MM.1S (cell line): ENCODE measurements around the gene RAB1B.

Experiments
- DNase-seq: peaks from one replicate; pipeline ENCODE4 v3.0.0-alpha.2; 2015
- H2AFZ ChIP-seq: fragments of 300-600 bp; sonication (generic); 2 replicates; pipeline ENCODE4 v1.6.0; 2016; ENCODE audit warnings: antibody characterized with exemption, low read length
- H3F3A ChIP-seq: fragments of 300-600 bp; sonication (generic); 2 replicates; pipeline ENCODE4 v1.6.1; 2016; ENCODE audit warnings: mild to moderate bottlenecking, antibody characterized with exemption, low read length, moderate library complexity, mixed read lengths; ENCODE audit not compliant: insufficient read depth
- H3K27ac ChIP-seq: fragments of 300-600 bp; sonication (generic); 2 replicates; pipeline ENCODE4 v1.5.1; 2016; ENCODE audit warnings: mild to moderate bottlenecking, low read length
- H3K27me3 ChIP-seq: fragments of 300-600 bp; sonication (generic); replicated peaks from 2 replicates; pipeline ENCODE4 v1.6.0; 2016; ENCODE audit warnings: low read length; ENCODE audit not compliant: insufficient read depth
- H3K36me3 ChIP-seq: fragments of 300-600 bp; sonication (generic); replicated peaks from 2 replicates; pipeline ENCODE4 v1.6.1; 2016; ENCODE audit warnings: mild to moderate bottlenecking, low read length, mixed read lengths; ENCODE audit not compliant: insufficient read depth
- H3K4me1 ChIP-seq: fragments of 300-600 bp; sonication (generic); 2 replicates; pipeline ENCODE4 v1.6.1; 2016; ENCODE audit warnings: low read length, mixed read lengths
- H3K4me2 ChIP-seq: fragments of 300-600 bp; sonication (generic); 2 replicates; pipeline ENCODE4 v1.6.0; 2016; ENCODE audit warnings: low read depth, low read length
- H3K4me3 ChIP-seq: fragments of 300-600 bp; sonication (generic); 2 replicates; pipeline ENCODE4 v1.5.1; 2016; ENCODE audit warnings: low read length, mixed read lengths
- H3K79me2 ChIP-seq: fragments of 300-600 bp; sonication (generic); 2 replicates; pipeline ENCODE4 v1.6.1; 2016; ENCODE audit warnings: mixed run types, low read length, mixed read lengths
- H3K9ac ChIP-seq: fragments of 300-600 bp; sonication (generic); 2 replicates; pipeline ENCODE4 v1.6.1; 2016; ENCODE audit warnings: low read length, mixed read lengths
- H3K9me2 ChIP-seq: fragments of 300-600 bp; sonication (generic); replicated peaks from 2 replicates; pipeline ENCODE4 v1.6.1; 2016; ENCODE audit warnings: mild to moderate bottlenecking, low read length, mixed read lengths; ENCODE audit not compliant: insufficient read depth
- H3K9me3 ChIP-seq: fragments of 300-600 bp; sonication (generic); replicated peaks from 2 replicates; pipeline ENCODE4 v1.6.1; 2016; ENCODE audit warnings: mild to moderate bottlenecking, low read length, mixed read lengths; ENCODE audit not compliant: insufficient read depth
- H4K20me1 ChIP-seq: fragments of 300-600 bp; sonication (generic); 2 replicates; pipeline ENCODE4 v1.6.1; 2016; ENCODE audit warnings: mild to moderate bottlenecking, low read length, moderate library complexity, mixed read lengths; ENCODE audit not compliant: insufficient read depth
- CTCF ChIP-seq: fragments of 300-600 bp; sonication (generic); IDR thresholded peaks from 2 replicates; pipeline ENCODE4 v1.5.1; 2016; ENCODE audit warnings: antibody characterized with exemption, low read length, mixed read lengths
- EZH2 ChIP-seq: fragments of 300-600 bp; sonication (generic); optimal IDR thresholded peaks from 2 replicates; pipeline ENCODE3; 2017; ENCODE audit warnings: low read depth, mild to moderate bottlenecking, antibody characterized with exemption, low read length, mixed read lengths
- EZH2phosphoT487 ChIP-seq: fragments of 300-600 bp; sonication (generic); IDR thresholded peaks from 2 replicates; pipeline ENCODE4 v1.6.1; 2018; ENCODE audit warnings: antibody characterized with exemption, low read length

The RAB1B gene

GRCh38 chr11:66230156-66230555 lies 38.3 kb upstream of the RAB1B start:
- no peak overlapping the region for H3K9ac ChIP-seq

GRCh38 chr11:66230978-66231377 lies 37.5 kb upstream of the RAB1B start:
- no peaks in the 10 kb centered on the region for H3K79me2 ChIP-seq
- H2AFZ ChIP-seq: no peak overlapping the region

More at GRCh38 chr11:66230156-66230555, 38.3 kb upstream of the RAB1B start:
- Histone ChIP-seq H3K9me2 (no peaks in the 10 kb centered on the region), H3K4me1 (no peaks in the 10 kb centered on the region), H2AFZ (no peak overlapping the region), H4K20me1 (no peaks in the 10 kb centered on the region), H3K9me3 (no peaks in the 10 kb centered on the region), H3K27ac (no peak overlapping the region), H3K4me2 (no peak overlapping the region), H3K4me3 (no peak overlapping the region), H3K36me3 (no peaks in the 10 kb centered on the region), H3F3A (no peaks in the 10 kb centered on the region), H3K79me2 (no peaks in the 10 kb centered on the region), H3K27me3 (no peaks in the 10 kb centered on the region)
- no peak for DNase-seq
- TF ChIP-seq EZH2phosphoT487: no peak
- no peak for TF ChIP-seq EZH2
- no peak for TF ChIP-seq CTCF

GRCh38 chr11:66231561-66231960 lies 36.9 kb upstream of the RAB1B start:
- Histone ChIP-seq H3K27ac (no peak overlapping the region), H3K36me3 (no peaks in the 10 kb centered on the region)

More at GRCh38 chr11:66230978-66231377, 37.5 kb upstream of the RAB1B start:
- no peak for DNase-seq
- Histone ChIP-seq H3K27me3 (no peaks in the 10 kb centered on the region), H4K20me1 (no peaks in the 10 kb centered on the region), H3K4me1 (no peaks in the 10 kb centered on the region), H3K9me3 (no peaks in the 10 kb centered on the region), H3K27ac (no peak overlapping the region), H3K36me3 (no peaks in the 10 kb centered on the region), H3K9me2 (no peaks in the 10 kb centered on the region), H3K4me3 (no peak overlapping the region), H3K9ac (no peak overlapping the region), H3K4me2 (no peak overlapping the region), H3F3A (no peaks in the 10 kb centered on the region)
- TF ChIP-seq EZH2phosphoT487 (no peak), EZH2 (no peak), CTCF (no peak)

More at GRCh38 chr11:66231561-66231960, 36.9 kb upstream of the RAB1B start:
- no peaks in the 10 kb centered on the region for H3K79me2 ChIP-seq
- H4K20me1 ChIP-seq: no peaks in the 10 kb centered on the region
- H3K9ac ChIP-seq: no peak overlapping the region
- no peak for DNase-seq
- no peak overlapping the region for H2AFZ ChIP-seq
- H3K27me3 ChIP-seq: no peaks in the 10 kb centered on the region
- H3K4me2 ChIP-seq: no peak overlapping the region
- no peak for TF ChIP-seq EZH2
- no peak for TF ChIP-seq CTCF
- no peak for TF ChIP-seq EZH2phosphoT487
- no peaks in the 10 kb centered on the region for H3F3A ChIP-seq
- no peaks in the 10 kb centered on the region for H3K4me1 ChIP-seq
- H3K9me2 ChIP-seq: no peaks in the 10 kb centered on the region
- no peaks in the 10 kb centered on the region for H3K9me3 ChIP-seq
- no peak overlapping the region for H3K4me3 ChIP-seq
